Hepatocyte (in vitro differentiated cells): Measurements from ENCODE around the gene CCL17.

Experiments
- CTCF ChIP-seq: fragments of 200-600 bp; sonication (generic); IDR thresholded peaks from 2 replicates; pipeline ENCODE4 v1.5.1; 2016; ENCODE audit warnings: antibody characterized with exemption, mild to moderate bottlenecking; ENCODE audit not compliant: poor library complexity
- EZH2 ChIP-seq: fragments of 200-600 bp; sonication (generic); IDR thresholded peaks from 2 replicates; pipeline ENCODE4 v1.6.1; 2016; ENCODE audit warnings: antibody characterized with exemption, mild to moderate bottlenecking, borderline replicate concordance
- EZH2phosphoT487 ChIP-seq: fragments of 200-600 bp; sonication (generic); IDR thresholded peaks from one replicate; pipeline ENCODE4 v1.6.1; 2018; ENCODE audit warnings: antibody characterized with exemption, mild to moderate bottlenecking, low read depth, moderate library complexity; ENCODE audit not compliant: unreplicated experiment, severe bottlenecking

DNA sequence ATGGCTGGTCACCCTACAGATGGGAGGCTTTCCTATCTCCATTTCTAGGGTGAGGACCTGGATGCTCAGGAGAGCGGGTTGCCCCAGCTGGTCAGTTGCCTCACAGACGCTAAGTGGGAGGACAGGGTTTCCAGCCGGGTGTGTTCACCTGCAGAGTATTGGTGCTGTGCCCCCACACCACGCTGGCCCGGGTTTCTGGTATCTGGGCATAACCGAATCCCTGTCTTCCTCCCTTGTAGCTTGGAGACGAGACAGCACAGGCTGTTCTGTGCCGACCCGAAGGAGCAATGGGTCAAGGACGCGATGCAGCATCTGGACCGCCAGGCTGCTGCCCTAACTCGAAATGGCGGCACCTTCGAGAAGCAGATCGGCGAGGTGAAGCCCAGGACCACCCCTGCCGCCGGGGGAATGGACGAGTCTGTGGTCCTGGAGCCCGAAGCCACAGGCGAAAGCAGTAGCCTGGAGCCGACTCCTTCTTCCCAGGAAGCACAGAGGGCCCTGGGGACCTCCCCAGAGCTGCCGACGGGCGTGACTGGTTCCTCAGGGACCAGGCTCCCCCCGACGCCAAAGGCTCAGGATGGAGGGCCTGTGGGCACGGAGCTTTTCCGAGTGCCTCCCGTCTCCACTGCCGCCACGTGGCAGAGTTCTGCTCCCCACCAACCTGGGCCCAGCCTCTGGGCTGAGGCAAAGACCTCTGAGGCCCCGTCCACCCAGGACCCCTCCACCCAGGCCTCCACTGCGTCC is 22.6 kb upstream of the CCL17 start:
- TF ChIP-seq CTCF (no peak), EZH2 (no peak), EZH2phosphoT487 (no peak)
